Ishikawa (cell line): Measurements from ENCODE around the gene KRT80.

ENCODE experiments used
- EP300 ChIP-seq: IDR thresholded peaks from 2 replicates; pipeline ENCODE4 v1.6.1; 2012; ENCODE audit warnings: borderline replicate concordance
- REST ChIP-seq: IDR thresholded peaks from 2 replicates; pipeline ENCODE4 v1.6.1; 2012; ENCODE audit warnings: low read depth, mild to moderate bottlenecking

DNA sequence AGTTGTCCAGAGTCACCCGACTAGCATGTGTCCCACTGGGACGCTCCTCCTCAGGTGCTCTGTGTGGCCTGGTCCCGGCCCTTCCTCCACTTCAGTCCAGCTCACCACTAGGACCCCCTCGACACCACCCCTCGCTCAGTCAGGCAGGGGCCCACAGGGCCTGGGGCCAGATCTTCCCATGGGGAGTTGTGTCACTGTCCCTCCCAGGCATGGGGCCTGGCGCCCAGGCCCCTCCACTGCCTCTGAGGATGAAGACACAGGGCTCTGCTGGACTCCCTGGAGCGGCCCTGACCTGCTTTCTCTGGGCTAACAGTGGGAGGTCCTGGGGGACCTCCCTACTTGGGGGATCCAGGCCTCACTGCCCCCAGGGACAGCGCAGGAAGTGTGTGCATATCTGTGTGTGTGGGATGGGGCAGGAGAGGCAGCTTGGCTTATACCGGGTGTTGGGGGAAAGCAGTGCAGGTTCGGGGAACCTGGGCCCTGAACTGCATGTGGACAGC lies 43.8 kb downstream of the KRT80 start:
- TF ChIP-seq REST (no peak), EP300 (no peak)
